WTC11 (cell line): Measurements from ENCODE around the gene MMP11.

Experiments used
- CTCF ChIP-seq: fragments of 200-600 bp; IDR thresholded peaks from 2 replicates; pipeline ENCODE4 v1.8.0; 2022; ENCODE audit warnings: antibody characterized with exemption
- FOXP4 ChIP-seq: sonication (generic); formaldehyde crosslinking; IDR thresholded peaks from 2 replicates; pipeline ENCODE4 v1.8.0; 2022; ENCODE audit warnings: mild to moderate bottlenecking, missing genetic modification reagents
- NR2C2 ChIP-seq: sonication (generic); formaldehyde crosslinking; IDR thresholded peaks from 2 replicates; pipeline ENCODE4 v1.8.0; 2022; ENCODE audit warnings: mild to moderate bottlenecking, missing genetic modification reagents
- USF2 ChIP-seq: sonication (generic); formaldehyde crosslinking; IDR thresholded peaks from 2 replicates; pipeline ENCODE4 v1.8.1; 2023; ENCODE audit warnings: mild to moderate bottlenecking, missing genetic modification reagents, moderate library complexity

- TF ChIP-seq CTCF (no peak), FOXP4 (CRISPR knock-in tag) (no peak), NR2C2 (no peak), USF2 (CRISPR knock-in tag) (no peak)
Measured at GRCh38 chr22:23752750-23753149, 19.9 kb upstream of the MMP11 start.
